ENCODE results near the gene TUSC7.

TUSC7 gene

DNA sequence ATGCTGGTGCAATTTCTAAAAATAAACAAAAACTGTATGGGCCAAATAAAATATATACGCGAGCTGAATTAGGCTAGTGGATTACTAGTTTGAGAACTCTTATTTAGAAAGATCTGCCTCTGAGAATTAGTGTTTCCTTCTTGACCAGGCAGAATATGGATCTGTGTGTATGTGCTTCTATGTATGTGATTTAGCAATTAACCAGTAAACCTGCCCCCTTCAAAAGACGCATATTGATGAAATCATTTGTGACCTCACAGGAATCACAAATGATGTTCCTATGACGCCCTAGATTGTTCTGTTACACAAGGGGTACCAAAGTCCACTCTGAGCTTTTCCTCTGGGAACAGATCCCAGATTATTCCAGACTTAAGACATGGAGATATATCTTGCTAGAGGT lies at the start of gene TUSC7:
TUSC7 (plus strand) TSS at position 301 of the 400 bp plus-strand sequence.
- DNase-seq: no peak

- no peak for DNase-seq
Observed at GRCh38 chr3:116661196-116661595, 48.4 kb upstream of the TUSC7 start.

GRCh38 chr3:116663161-116664110 lies 46.1 kb upstream of the TUSC7 start:
- no peak for DNase-seq

DNA sequence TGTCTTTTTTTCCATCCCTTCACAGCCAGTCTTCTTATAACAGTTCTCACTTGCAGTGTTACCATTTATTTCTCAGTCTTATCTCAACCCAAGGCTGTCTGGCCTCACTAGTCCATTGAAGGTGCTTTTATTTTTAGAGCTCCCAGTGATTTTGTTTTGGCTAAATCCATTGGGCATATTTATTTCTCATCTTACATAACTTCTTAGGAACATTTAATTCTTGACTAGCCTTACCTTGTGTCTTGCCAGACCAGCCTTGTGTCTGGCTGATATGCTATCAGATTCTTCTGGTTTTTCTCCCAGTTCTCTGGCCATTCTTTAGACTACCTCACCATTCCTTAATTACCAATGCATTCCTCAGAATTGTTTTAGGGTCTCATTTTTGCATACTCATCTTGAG lies 42.3 kb upstream of the TUSC7 start:
- DNase-seq: no peak

- DNase-seq: no peak
Observed at GRCh38 chr3:116667791-116668190, 41.8 kb upstream of the TUSC7 start.

DNA sequence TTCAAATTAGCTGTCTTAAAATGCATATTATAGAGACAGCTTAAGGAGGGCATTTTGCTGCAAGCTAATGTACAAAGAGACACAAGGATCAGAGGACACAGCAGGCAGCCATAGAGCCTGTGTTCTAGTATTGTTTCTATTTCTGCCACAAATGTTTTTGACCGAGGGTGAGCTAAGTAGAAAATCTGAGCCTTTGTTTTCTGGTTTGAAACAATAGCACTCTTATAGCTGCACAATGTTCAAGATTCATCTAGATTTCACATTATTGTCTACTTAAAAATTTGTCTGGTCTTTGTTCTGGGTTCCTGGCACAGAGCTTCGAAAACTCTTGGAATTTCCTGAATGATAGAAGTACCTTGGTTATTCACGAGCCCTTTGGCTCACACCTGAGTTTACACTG lies 40.0 kb upstream of the TUSC7 start:
- no peak for DNase-seq

GRCh38 chr3:116671151-116671550 lies 38.4 kb upstream of the TUSC7 start:
- no peak for DNase-seq

DNA sequence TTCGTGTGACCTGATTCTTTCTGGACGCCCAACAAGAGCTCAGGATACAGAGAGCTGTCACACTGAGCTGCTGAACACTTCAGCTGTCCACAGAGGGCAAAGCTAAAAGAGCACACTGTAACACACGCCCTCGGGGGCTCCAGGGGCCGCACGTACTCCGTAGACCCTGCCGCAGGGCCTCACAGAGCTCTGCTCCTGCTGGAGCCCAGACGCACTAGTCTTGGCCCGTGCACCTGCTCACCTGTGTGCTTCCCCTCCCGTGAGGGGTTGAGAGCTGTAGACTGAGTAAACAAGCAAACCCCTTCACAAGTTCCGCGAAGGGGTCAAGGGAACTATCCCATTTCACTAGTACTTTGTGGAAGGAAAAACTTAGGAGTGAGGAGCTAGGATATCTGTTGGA lies 30.7 kb upstream of the TUSC7 start:
- no peak for DNase-seq

DNA sequence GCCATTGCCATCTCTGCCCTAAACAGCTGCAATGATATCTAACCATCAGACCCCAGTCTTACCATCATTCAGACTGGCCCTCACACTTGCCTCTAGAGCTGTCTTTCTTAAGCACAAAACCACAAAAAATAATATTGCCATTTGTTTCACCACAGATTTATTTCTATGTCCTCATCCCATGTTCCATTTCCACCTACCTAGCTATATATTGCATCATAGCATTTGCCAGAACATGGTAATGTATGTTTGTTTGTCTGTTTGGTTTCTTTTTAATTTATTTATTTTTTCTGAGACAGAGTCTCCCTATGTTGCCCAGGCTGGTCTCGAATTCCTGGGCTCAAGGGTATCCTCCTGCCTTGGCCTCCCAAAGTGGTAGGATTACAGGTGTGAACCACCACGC lies 18.5 kb upstream of the TUSC7 start:
- DNase-seq: no peak

DNA sequence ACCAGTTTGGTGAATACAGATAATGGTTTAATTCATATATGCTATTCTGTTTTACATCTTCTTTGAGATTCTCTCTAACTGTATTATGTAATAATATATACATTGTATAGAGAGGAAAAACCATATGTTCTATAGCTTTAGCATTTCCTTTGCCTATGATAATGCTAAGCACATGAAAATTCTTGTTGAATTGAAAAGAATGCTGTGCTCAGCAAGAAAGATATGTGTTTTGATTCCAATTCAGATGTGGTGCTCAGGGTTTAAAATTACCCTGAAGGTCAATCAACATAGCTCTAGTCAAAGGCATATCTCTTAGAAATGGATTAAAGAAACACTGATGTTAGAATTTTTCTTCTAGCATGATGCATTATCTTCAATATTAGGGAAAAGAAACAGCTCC lies 8.5 kb upstream of the TUSC7 start:
- no peak for DNase-seq

- DNase-seq: no peak
Observed at GRCh38 chr3:116702334-116702733, 7.2 kb upstream of the TUSC7 start.

DNA sequence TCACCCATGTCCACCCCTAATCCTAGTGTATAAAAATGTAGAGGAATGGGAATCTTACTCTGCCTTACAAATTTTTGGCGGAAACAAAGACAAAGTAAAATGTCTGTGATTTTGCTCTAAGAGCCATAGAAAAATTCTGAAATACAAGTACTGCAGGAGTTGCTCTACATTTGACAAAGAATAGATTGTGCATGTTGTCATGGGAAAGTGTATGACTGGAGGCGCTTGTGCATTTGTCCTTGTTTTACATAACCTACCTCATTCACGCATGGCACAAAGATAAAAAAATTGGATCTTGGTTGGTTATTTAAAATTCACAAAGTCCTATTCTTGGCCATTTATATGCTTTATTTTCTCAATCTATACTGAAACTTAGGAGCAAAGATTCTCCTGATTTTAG lies 2.0 kb upstream of the TUSC7 start:
- DNase-seq: no peak

DNA sequence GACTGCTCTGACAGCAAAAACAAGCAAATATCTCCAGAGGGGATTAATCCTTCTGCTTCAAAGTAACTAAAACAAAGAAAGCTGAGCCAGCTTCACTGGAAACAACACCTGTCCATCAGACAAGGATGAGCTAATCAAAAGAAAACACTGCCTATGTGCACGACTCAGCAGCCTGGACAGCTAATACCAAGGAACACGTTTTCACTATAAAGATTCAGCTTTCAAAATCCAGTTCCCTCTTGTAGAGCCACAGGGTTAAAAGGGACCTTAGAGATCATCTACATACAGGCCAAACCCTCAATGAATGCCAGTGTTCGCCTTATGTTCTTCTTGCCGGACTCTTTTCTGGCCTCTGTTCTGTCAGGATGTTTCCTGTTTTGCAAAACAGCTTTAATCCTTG lies 6.9 kb downstream of the TUSC7 start:
- DNase-seq: no peak

GRCh38 chr3:116717566-116717965 lies 8.0 kb downstream of the TUSC7 start:
- no peak for DNase-seq

- DNase-seq: no peak
Observed at GRCh38 chr3:116728454-116728853, 18.9 kb downstream of the TUSC7 start.

DNA sequence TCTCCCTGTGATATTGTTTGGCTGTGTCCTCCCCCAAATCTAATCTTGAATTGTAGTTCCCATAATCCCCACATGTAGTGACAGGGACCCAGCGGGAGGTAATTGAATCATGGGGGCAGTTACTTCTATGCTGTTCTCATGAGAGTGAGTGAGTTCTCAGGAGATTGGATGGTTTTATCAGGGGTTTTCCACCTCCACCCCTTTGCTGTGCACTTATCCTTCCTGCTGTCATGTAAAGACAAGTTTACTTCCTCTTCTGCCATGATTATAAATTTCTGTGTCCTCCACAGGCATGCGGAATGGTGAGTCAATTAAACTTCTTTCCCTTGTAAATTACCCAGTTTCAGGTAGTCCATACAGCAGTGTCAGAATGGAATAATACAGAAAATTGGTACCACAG lies 24.7 kb downstream of the TUSC7 start:
- no peak for DNase-seq

GRCh38 chr3:116739678-116740077 lies 30.1 kb downstream of the TUSC7 start:
- no peak for DNase-seq

DNA sequence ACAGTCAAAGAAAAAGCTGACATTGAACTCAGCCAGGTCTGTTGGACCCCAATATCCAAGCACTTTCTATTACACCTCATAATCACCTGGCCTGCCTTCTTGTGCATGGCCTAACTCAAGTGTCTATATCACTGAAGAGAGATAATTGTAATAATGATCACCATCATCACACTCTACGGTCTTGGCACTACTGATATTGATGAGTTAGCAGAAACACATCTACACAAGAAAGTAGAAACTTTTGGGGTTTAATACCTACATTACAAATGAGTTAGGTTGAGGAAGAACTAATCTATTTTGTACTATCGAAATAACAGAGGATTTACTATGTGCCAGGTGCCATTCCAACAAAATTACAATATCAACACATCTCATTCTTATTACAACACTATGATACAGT lies 30.7 kb downstream of the TUSC7 start:
- DNase-seq: no peak

GRCh38 chr3:116741467-116741866 lies 31.9 kb downstream of the TUSC7 start:
- DNase-seq: no peak

GRCh38 chr3:116743062-116743461 lies 33.5 kb downstream of the TUSC7 start:
- DNase-seq: no peak

- DNase-seq: no peak
Observed at GRCh38 chr3:116749388-116749787, 39.8 kb downstream of the TUSC7 start.

DNA sequence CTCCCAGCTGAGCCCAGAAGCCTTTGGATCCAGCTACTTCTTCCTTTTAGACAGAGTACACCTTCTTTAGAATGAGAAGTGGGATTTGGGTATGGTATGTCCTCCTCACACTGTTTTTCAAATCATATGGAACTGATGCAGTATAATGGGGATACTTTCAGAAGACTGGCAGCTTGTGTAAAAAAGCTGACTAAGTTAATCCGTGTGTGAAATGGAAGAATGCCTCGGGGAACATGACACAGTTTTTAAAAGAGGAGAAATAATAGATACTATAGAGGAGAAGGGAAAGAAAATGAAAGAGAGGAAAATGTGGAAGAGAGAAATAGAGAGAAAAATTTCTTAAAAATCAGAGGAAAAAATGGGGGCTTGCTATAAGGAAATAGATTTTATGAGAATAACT lies 47.7 kb downstream of the TUSC7 start:
- DNase-seq: no peak

- DNase-seq: no peak
Observed at GRCh38 chr3:116759316-116759715, 49.7 kb downstream of the TUSC7 start.

Measured in NCI-H1694 treated with DMSO at 0.1 percent for 48 hours (cell line).